HG02798 (cell line): ENCODE data around the gene NFKB2.
A peak's percentile ranks its signal among the peaks of the same experiment; 100 is the strongest.

Experiments used
- ATAC-seq: cut with Tn5 transposase; IDR thresholded peaks from one replicate; pipeline ENCODE4 v1.9.1; 2021; ENCODE audit warnings: mild to moderate bottlenecking; ENCODE audit not compliant: unreplicated experiment, poor library complexity

The NFKB2 gene

DNA sequence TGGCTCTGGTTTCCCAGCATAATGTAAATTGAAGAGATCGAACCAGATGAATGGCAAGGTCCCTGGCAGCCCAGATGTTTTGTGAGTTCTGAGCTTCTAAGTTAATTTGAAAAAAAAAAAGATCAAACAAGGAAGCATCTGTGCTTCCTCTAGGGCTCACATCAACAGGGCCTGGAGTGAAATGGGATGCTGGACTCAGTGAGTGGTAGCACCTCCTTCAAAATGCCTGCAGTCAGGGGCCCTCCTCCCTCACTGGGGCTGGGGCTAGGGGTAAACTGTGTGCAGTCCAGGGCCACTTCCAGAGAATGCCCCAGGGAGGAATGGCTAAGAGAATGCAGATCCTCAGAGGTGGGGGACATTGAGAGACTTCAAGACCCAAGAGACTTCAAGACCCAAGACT lies 42.9 kb downstream of the NFKB2 start:
- no peak for ATAC-seq

DNA sequence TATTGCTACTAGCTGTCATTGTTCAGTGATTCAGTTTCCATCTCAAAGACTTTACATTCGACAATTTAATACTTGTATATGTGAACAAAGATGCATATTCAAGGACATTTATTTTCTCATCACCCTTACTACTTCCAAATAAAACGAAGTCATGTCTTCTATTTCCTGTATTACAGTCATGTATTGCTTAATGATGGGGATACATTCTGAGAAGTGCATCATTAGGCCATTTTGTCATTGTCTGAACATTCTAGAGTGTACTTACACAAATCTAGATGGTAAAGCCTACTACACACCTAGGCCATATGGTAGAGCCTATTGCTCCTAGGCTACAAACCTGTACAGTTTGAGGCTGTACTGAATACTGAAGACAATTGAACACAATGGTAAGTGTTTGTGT lies 49.3 kb downstream of the NFKB2 start:
- no peak for ATAC-seq

DNA sequence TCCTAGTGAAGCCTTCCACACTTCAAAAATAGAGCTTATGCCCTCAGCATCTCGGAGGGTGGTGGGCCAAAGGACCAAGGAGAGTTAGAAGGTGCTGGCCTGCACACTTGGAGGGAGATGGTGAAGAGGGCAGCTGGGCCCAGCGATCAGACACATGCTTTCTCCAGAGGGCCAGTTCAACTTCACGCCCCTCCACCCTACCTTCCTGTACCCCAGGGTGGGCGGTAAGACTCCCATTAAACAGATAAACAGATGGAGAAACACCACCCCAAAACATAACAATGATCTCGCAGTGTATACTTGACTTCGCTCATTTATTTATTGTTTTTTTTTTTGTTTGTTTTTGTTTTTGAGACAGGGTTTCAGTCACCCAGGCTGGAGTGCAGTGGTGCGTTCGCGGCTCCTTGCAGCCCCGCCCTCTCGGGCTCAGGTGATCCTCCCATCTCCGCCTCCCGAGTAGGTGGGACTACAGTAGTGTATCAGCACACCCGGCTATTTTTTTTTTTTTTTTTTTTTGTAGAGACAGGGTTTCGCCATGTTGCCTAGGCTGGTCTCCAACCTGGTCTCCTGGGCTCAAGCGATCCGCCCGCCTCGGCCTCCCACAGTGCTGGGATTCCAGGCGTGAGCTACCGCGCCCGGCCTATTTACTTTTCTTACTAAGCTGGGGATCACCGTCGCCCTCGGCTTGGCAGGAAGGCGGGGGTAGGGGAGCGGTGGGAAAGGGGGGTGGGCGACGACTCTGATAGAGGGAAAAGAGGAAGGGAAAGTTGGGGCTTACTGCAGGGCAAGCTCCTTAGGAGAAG lies 54.0 kb downstream of the NFKB2 start:
- ATAC-seq = peak; percentile 50

DNA sequence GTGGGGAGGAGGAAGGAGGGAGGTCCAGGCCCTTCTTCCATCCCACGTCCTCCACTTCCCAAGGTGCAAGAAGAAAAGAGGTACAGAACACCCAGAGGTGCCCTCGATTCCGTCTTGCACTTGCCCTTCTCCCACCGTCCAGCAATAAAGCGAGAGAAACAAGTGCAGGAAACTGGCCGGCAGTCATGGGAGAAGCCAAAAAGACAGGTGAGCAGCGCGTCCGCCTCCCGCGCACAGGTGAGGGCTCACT lies 54.5 kb downstream of the NFKB2 start:
- peak; percentile 2 for ATAC-seq

DNA sequence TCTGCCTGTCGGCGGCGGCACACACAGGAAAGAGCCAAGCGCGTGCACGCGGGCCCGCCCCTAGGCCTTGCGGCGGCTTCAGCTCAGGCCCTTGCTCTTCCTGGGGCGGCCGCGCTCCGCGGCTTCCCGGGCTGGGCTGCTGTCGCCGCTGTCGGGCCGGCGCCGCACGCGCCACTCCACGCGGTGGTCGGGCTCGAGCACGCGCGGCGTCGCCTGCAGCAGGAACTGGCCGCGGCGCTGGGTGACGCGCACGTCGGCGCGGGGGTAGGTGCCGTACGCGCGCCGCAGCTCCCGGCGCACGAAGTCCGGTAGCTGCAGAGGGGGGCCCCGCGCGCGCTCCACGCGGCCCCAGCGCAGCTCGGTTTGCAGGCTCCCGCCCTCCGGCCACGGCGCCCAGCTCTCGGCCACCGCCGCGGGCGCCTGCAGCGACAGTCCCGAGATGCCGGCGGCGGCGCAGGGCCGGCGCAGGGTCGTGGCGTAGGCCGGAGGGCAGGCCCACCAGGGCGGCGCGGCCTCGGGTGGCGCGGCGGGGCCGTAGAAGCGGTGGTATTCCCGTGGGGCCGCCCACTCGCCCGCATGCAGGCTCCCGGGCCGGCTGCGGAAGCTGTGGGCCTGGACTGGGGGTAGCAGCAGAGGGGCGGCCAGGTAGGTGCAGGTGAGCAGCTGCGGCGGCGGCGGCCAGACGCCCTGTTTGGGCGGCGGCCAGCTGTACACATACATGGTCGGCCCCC lies 55.0 kb downstream of the NFKB2 start:
- peak; percentile 81 for ATAC-seq

DNA sequence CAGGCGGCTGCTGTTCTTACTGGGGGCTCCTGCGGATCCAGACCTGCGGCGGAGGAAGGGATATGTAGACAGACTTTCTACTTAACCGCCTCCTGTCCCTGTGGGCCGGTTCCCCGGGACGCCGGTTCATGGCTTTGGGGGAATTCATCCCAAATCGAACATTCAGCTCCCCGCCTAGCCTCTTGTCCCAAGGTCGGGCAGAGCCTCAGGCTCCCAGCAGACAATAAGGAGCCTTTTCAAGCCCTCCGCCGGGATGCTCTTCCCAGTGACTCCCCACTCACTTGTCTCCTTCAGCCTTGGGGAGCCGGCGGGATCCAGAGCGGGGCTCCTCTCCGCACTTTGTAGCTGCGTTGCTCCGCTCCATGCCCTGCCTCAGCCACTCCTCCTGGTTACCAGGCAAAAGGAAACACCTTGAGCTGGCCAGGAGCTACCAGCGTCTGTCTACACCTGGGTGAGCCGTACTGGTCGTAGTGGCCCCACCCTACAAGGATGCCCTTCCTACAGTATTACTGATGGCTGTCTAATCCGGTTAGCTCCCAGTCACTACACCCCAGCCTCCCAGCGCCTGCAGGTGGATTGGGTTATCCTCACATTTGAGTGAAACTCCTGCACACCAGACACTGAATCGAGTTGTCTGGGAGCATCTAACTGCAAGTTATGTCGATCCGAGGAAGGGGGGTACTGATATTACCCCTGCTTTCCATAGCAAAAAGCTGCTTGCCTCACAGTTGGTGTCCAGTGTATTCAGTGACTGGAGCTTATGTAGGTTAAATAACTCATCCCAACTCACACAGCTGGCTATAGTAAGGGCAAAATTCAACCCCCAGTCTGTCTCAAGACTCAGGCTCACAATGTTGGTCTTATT lies 55.8 kb downstream of the NFKB2 start, which contains the start of gene C10orf95:
C10orf95 (minus strand) TSS at position 439 of the 865 bp plus-strand sequence. CDS start 450 bp downstream, outside the sequence.
- ATAC-seq = no peak
